ENCODE results near the gene GARNL3.

GARNL3 gene

GRCh38 chr9:127368852-127369402 is 104.4 kb downstream of the GARNL3 start:
- no peak for ATAC-seq (replicated peaks)
- H3K27ac Mint-ChIP-seq, result no peak overlapping the region
- H3K27me3 Mint-ChIP-seq, result peaks cover 28 to 37% of the 10 kb centered on the region in 2 donors

GRCh38 chr9:127369428-127369827 is 104.9 kb downstream of the GARNL3 start:
- H3K4me1 Mint-ChIP-seq, result no peaks in the 10 kb centered on the region
- no peak overlapping the region for H3K4me3 Mint-ChIP-seq
- DNase-seq (no peak), ATAC-seq (replicated peaks) (no peak)
- H3K9me3 Mint-ChIP-seq, result no peaks in the 10 kb centered on the region
- peaks cover 28 to 37% of the 10 kb centered on the region in 2 donors for H3K27me3 Mint-ChIP-seq
- H3K36me3 Mint-ChIP-seq, result peaks cover 4 to 5% of the 10 kb centered on the region in 2 donors
- no peak overlapping the region for H3K27ac Mint-ChIP-seq

More at GRCh38 chr9:127368852-127369402, 104.4 kb downstream of the GARNL3 start:
- Mint-ChIP-seq H3K9me3 (no peaks in the 10 kb centered on the region), H3K36me3 (peaks cover 4 to 5% of the 10 kb centered on the region in 2 donors), H3K4me3 (no peak overlapping the region), H3K4me1 (no peaks in the 10 kb centered on the region)
- DNase-seq, result no peak

GRCh38 chr9:127370147-127370579 is 105.6 kb downstream of the GARNL3 start:
- Mint-ChIP-seq H3K4me3 (no peak overlapping the region), H3K4me1 (no peaks in the 10 kb centered on the region), H3K36me3 (peaks cover 4 to 5% of the 10 kb centered on the region in 2 donors), H3K27ac (no peak overlapping the region), H3K9me3 (no peaks in the 10 kb centered on the region), H3K27me3 (peaks cover 28 to 37% of the 10 kb centered on the region in 2 donors)
- DNase-seq (no peak), ATAC-seq (replicated peaks) (no peak)

- DNase-seq, result no peak
- no peak overlapping the region for H3K27ac Mint-ChIP-seq
- peaks cover 4 to 5% of the 10 kb centered on the region in 2 donors for H3K36me3 Mint-ChIP-seq
- no peaks in the 10 kb centered on the region for H3K9me3 Mint-ChIP-seq
- H3K4me3 Mint-ChIP-seq, result no peak overlapping the region
- H3K4me1 Mint-ChIP-seq, result no peaks in the 10 kb centered on the region
- no peak for ATAC-seq (replicated peaks)
- H3K27me3 Mint-ChIP-seq, result peaks cover 28 to 42% of the 10 kb centered on the region in 2 donors
Measured at GRCh38 chr9:127370672-127371648, 106.4 kb downstream of the GARNL3 start.

- Mint-ChIP-seq H3K4me3 (no peak overlapping the region), H3K27me3 (peaks cover 25 to 52% of the 10 kb centered on the region in 2 donors), H3K27ac (no peak overlapping the region), H3K9me3 (peaks cover 0 to 2% of the 10 kb centered on the region in 2 donors), H3K36me3 (no peaks in the 10 kb centered on the region), H3K4me1 (no peaks in the 10 kb centered on the region)
- ATAC-seq (replicated peaks) (no peak), DNase-seq (no peak)
Measured at GRCh38 chr9:127380479-127380878, 115.9 kb downstream of the GARNL3 start.

- Mint-ChIP-seq H3K4me1 (no peaks in the 10 kb centered on the region), H3K36me3 (no peaks in the 10 kb centered on the region), H3K27me3 (peaks cover 32 to 56% of the 10 kb centered on the region in 2 donors), H3K4me3 (no peak overlapping the region), H3K27ac (no peak overlapping the region), H3K9me3 (peaks cover 0 to 2% of the 10 kb centered on the region in 2 donors)
- ATAC-seq (replicated peaks) (no peak), DNase-seq (no peak)
Measured at GRCh38 chr9:127382541-127382940, 118.0 kb downstream of the GARNL3 start.

- Mint-ChIP-seq H3K27ac (no peak overlapping the region), H3K36me3 (no peaks in the 10 kb centered on the region), H3K4me3 (no peak overlapping the region), H3K4me1 (peaks cover 7 to 13% of the 10 kb centered on the region in 2 donors), H3K9me3 (no peaks in the 10 kb centered on the region), H3K27me3 (peaks cover 37 to 70% of the 10 kb centered on the region in 2 donors)
- DNase-seq (no peak), ATAC-seq (replicated peaks) (no peak)
Measured at GRCh38 chr9:127384016-127384730, 119.6 kb downstream of the GARNL3 start.

- no peak overlapping the region for H3K27ac Mint-ChIP-seq
- no peak overlapping the region for H3K4me3 Mint-ChIP-seq
- H3K27me3 Mint-ChIP-seq, result peaks cover 37 to 71% of the 10 kb centered on the region in 2 donors
- no peaks in the 10 kb centered on the region for H3K9me3 Mint-ChIP-seq
- DNase-seq, result no peak
- peaks cover 7 to 13% of the 10 kb centered on the region in 2 donors for H3K4me1 Mint-ChIP-seq
- H3K36me3 Mint-ChIP-seq, result no peaks in the 10 kb centered on the region
- no peak for ATAC-seq (replicated peaks)
Measured at GRCh38 chr9:127384901-127385300, 120.3 kb downstream of the GARNL3 start.

- Mint-ChIP-seq H3K4me1 (peaks cover 7 to 13% of the 10 kb centered on the region in 2 donors), H3K9me3 (no peaks in the 10 kb centered on the region), H3K27me3 (peaks cover 38 to 71% of the 10 kb centered on the region in 2 donors), H3K27ac (no peak overlapping the region), H3K36me3 (no peaks in the 10 kb centered on the region), H3K4me3 (no peak overlapping the region)
- no peak for DNase-seq
- ATAC-seq (replicated peaks), result no peak
Measured at GRCh38 chr9:127386249-127386648, 121.7 kb downstream of the GARNL3 start.

GRCh38 chr9:127386981-127387380 is 122.4 kb downstream of the GARNL3 start:
- no peak for DNase-seq
- H3K27ac Mint-ChIP-seq, result no peak overlapping the region
- H3K9me3 Mint-ChIP-seq, result no peaks in the 10 kb centered on the region
- no peak overlapping the region for H3K4me3 Mint-ChIP-seq
- no peak for ATAC-seq (replicated peaks)
- H3K36me3 Mint-ChIP-seq, result no peaks in the 10 kb centered on the region
- H3K27me3 Mint-ChIP-seq, result peaks cover 38 to 67% of the 10 kb centered on the region in 2 donors
- H3K4me1 Mint-ChIP-seq, result peaks cover 7 to 13% of the 10 kb centered on the region in 2 donors

GRCh38 chr9:127388037-127388855 is 123.7 kb downstream of the GARNL3 start:
- no peaks in the 10 kb centered on the region for H3K9me3 Mint-ChIP-seq
- no peak overlapping the region for H3K27ac Mint-ChIP-seq
- H3K36me3 Mint-ChIP-seq, result no peaks in the 10 kb centered on the region
- peaks cover 38 to 76% of the 10 kb centered on the region in 2 donors for H3K27me3 Mint-ChIP-seq
- H3K4me1 Mint-ChIP-seq, result peaks cover 7 to 13% of the 10 kb centered on the region in 2 donors
- DNase-seq (peak; percentile 31), ATAC-seq (replicated peaks) (peak; percentile 96 to 97)
- no peak overlapping the region for H3K4me3 Mint-ChIP-seq

GRCh38 chr9:127388856-127389238 is 124.3 kb downstream of the GARNL3 start:
- no peak overlapping the region for H3K4me3 Mint-ChIP-seq
- no peaks in the 10 kb centered on the region for H3K9me3 Mint-ChIP-seq
- ATAC-seq (replicated peaks), result no peak
- H3K27ac Mint-ChIP-seq, result no peak overlapping the region
- H3K27me3 Mint-ChIP-seq, result peaks cover 35 to 71% of the 10 kb centered on the region in 2 donors
- H3K36me3 Mint-ChIP-seq, result no peaks in the 10 kb centered on the region
- H3K4me1 Mint-ChIP-seq, result peaks cover 7 to 13% of the 10 kb centered on the region in 2 donors
- DNase-seq, result no peak

GRCh38 chr9:127389381-127390247 is 125.0 kb downstream of the GARNL3 start:
- no peaks in the 10 kb centered on the region for H3K9me3 Mint-ChIP-seq
- ATAC-seq (replicated peaks), result no peak
- H3K4me1 Mint-ChIP-seq, result peaks cover 7 to 13% of the 10 kb centered on the region in 2 donors
- H3K4me3 Mint-ChIP-seq, result no peak overlapping the region
- no peak for DNase-seq
- no peaks in the 10 kb centered on the region for H3K36me3 Mint-ChIP-seq
- H3K27me3 Mint-ChIP-seq, result peaks cover 27 to 64% of the 10 kb centered on the region in 2 donors
- H3K27ac Mint-ChIP-seq, result no peak overlapping the region

Data from stimulated activated naive B cell treated with anti-CD40 and anti-IgM and Interleukin-4, amounts not matched to agents 10 μg/mL and 1 μg/mL and 100 μg/mL, for 72 hours (primary cell).